Left colon (tissue), 2 donors: ENCODE results near the gene COL4A4. TPM values are rescaled to one million over a fixed set of nuclear protein-coding genes. Genes with fewer than 3 reads are reported as not detected.
"Not testable (repeated sequence)": the region's sequence is repeated elsewhere in the genome, so short reads cannot be mapped to it uniquely, and the experiment has no call there.

Experiments
- ATAC-seq: fragments of 200-7000 bp; cut with Tn5 transposase; one replicate; pipeline ENCODE4 v1.9.1; 2020; ENCODE audit warnings: mild to moderate bottlenecking, moderate library complexity
- DNase-seq, 2 donors: peaks; one replicate each; pipeline ENCODE4 v3.0.0-alpha.2; 2020
- intact Hi-C, 2 donors: fragments of 100-400 bp; cut with DNase I in 1 of 2; cut with micrococcal nuclease in 1 of 2; formaldehyde crosslinking; loops; one replicate each; pipeline versions ENCODE4 v1.11.2 to v1.14.0; 2022; cut with DNase I, micrococcal nuclease
- total RNA-seq, 2 donors: library from RNA; stranded (reverse); fragmentation: NEBNext Ultra II Directional; extraction: Animal tissue kit (Norgen Biotek cat#: 25700); gene quantifications; one replicate each; pipeline ENCODE4 v1.2.1, GENCODE V29; 2021
- donor health status: DM: no; HTN: no; CAD: no.
- donor health status: DM: yes; HTN: yes; CAD: no.

COL4A4 gene
- total RNA-seq, 2 donors from 2014 or later, result 1.5 to 2.0 TPM

GRCh38 chr2:227171779-227172178 lies 7.8 kb upstream of the COL4A4 start:
- intact Hi-C loops, DNase-seq, ATAC-seq: not testable (repeated sequence)

- peak; percentile 58 for ATAC-seq
- intact Hi-C loops, result no loop called here
- DNase-seq, result peak; percentile 44 to 58
Observed at GRCh38 chr2:227164763-227165291, 822 bp upstream of the COL4A4 start.

GRCh38 chr2:227163485-227163997 lies 464 bp downstream of the COL4A4 start:
- intact Hi-C loops, result no loop called here
- DNase-seq (peak; percentile 28 to 43), ATAC-seq (peak; percentile 69)

GRCh38 chr2:227161947-227162346 lies 2.1 kb downstream of the COL4A4 start:
- DNase-seq, result no peak
- no peak for ATAC-seq
- intact Hi-C loops, result no loop called here

GRCh38 chr2:227160164-227160563 lies 3.8 kb downstream of the COL4A4 start:
- intact Hi-C loops, result no loop called here
- ATAC-seq (no peak), DNase-seq (no peak)

- intact Hi-C loops, result no loop called here
- ATAC-seq (no peak), DNase-seq (no peak)
Observed at GRCh38 chr2:227154986-227155774, 8.8 kb downstream of the COL4A4 start.

GRCh38 chr2:227153758-227154486 lies 10.1 kb downstream of the COL4A4 start:
- ATAC-seq (peak; percentile 99), DNase-seq (peak; percentile 40 to 56)
- intact Hi-C loops, result no loop called here

GRCh38 chr2:227153307-227153706 lies 10.7 kb downstream of the COL4A4 start:
- ATAC-seq (peak; percentile 53), DNase-seq (no peak)
- intact Hi-C loops, result no loop called here

GRCh38 chr2:227152093-227152766 lies 11.8 kb downstream of the COL4A4 start:
- ATAC-seq (no peak), DNase-seq (no peak)
- intact Hi-C loops, result no loop called here

- ATAC-seq, result peak; percentile 38
- intact Hi-C loops, result no loop called here
- DNase-seq, result no peak
Observed at GRCh38 chr2:227150222-227150936, 13.6 kb downstream of the COL4A4 start.

- DNase-seq (no peak), ATAC-seq (no peak)
- intact Hi-C loops, result no loop called here
Observed at GRCh38 chr2:227148106-227148505, 15.9 kb downstream of the COL4A4 start.

GRCh38 chr2:227147023-227147422 lies 17.0 kb downstream of the COL4A4 start:
- intact Hi-C loops, result no loop called here

GRCh38 chr2:227146456-227146855 lies 17.5 kb downstream of the COL4A4 start:
- DNase-seq (no peak), ATAC-seq (no peak)
- intact Hi-C loops, result no loop called here

More at GRCh38 chr2:227147023-227147422, 17.0 kb downstream of the COL4A4 start:
- DNase-seq, result no peak
- ATAC-seq, result no peak

- no peak for DNase-seq
- ATAC-seq, result no peak
- intact Hi-C loops, result no loop called here
Observed at GRCh38 chr2:227143895-227144294, 20.1 kb downstream of the COL4A4 start.

- intact Hi-C loops, result no loop called here
- DNase-seq (no peak), ATAC-seq (no peak)
Observed at GRCh38 chr2:227141301-227141700, 22.7 kb downstream of the COL4A4 start.

- intact Hi-C loops, result loop anchor here (5.0 kb wide), 1 partner anchor 103 kb away; no protein-coding TSS in a partner anchor
- DNase-seq (no peak), ATAC-seq (no peak)
Observed at GRCh38 chr2:227134591-227134990, 29.4 kb downstream of the COL4A4 start.

- no peak for ATAC-seq
- no peak for DNase-seq
- intact Hi-C loops, result loop anchor here (5.0 kb wide), 1 partner anchor 104 kb away; no protein-coding TSS in a partner anchor
Observed at GRCh38 chr2:227132986-227133385, 31.0 kb downstream of the COL4A4 start.

GRCh38 chr2:227130636-227131035 lies 33.4 kb downstream of the COL4A4 start:
- ATAC-seq (no peak), DNase-seq (no peak)
- intact Hi-C loops, result loop anchor here (5.0 kb wide), 1 partner anchor 107 kb away; no protein-coding TSS in a partner anchor
